ENCODE data around the gene UBA5.

UBA5 gene

GRCh38 chr3:132661101-132661500, 972 bp downstream of the UBA5 start:
- DNase-seq, result no peak
- Histone ChIP-seq H3K4me3 (ENCODE audit: low read depth, low read length) (peak overlapping the region; percentile 97), H3K9me3 (no peaks in the 10 kb centered on the region), H3K36me3 (no peaks in the 10 kb centered on the region; the same call in 1 of the 2 replicates), H3K27me3 (no peaks in the 10 kb centered on the region), H3K4me1 (no peaks in the 10 kb centered on the region)
- no peak for TF ChIP-seq CTCF (IDR thresholded peaks at IDR 0.05; ENCODE audit: low read depth, low read length)

GRCh38 chr3:132662212-132662611, 2.1 kb downstream of the UBA5 start:
- H3K4me1 ChIP-seq, result no peaks in the 10 kb centered on the region
- H3K27me3 ChIP-seq, result no peaks in the 10 kb centered on the region
- H3K9me3 ChIP-seq, result no peaks in the 10 kb centered on the region
- TF ChIP-seq CTCF (IDR thresholded peaks at IDR 0.05; ENCODE audit: low read depth, low read length), result no peak
- H3K36me3 ChIP-seq, result peaks cover 6% of the 10 kb centered on the region
- peak overlapping the region; percentile 97 for H3K4me3 ChIP-seq (ENCODE audit: low read depth, low read length)
- DNase-seq, result no peak

- no peak for TF ChIP-seq CTCF (IDR thresholded peaks at IDR 0.05; ENCODE audit: low read depth, low read length)
- Histone ChIP-seq H3K4me3 (ENCODE audit: low read depth, low read length) (no peak overlapping the region), H3K9me3 (no peaks in the 10 kb centered on the region), H3K36me3 (peaks cover 19% of the 10 kb centered on the region), H3K27me3 (no peaks in the 10 kb centered on the region), H3K4me1 (no peaks in the 10 kb centered on the region; the same call in 1 of the 2 replicates)
- no peak for DNase-seq
Measured at GRCh38 chr3:132665230-132665745, 5.2 kb downstream of the UBA5 start.

- no peak for TF ChIP-seq CTCF (IDR thresholded peaks at IDR 0.05; ENCODE audit: low read depth, low read length)
- peaks cover 44% of the 10 kb centered on the region for H3K36me3 ChIP-seq
- H3K27me3 ChIP-seq, result no peaks in the 10 kb centered on the region
- H3K4me3 ChIP-seq (ENCODE audit: low read depth, low read length), result no peak overlapping the region
- no peak for DNase-seq
- no peaks in the 10 kb centered on the region for H3K9me3 ChIP-seq
- no peaks in the 10 kb centered on the region; the same call in 1 of the 2 replicates for H3K4me1 ChIP-seq
Measured at GRCh38 chr3:132669256-132669777, 9.2 kb downstream of the UBA5 start.

GRCh38 chr3:132675408-132675807, 15.3 kb downstream of the UBA5 start:
- no peaks in the 10 kb centered on the region for H3K27me3 ChIP-seq
- no peak for DNase-seq
- no peak overlapping the region for H3K4me3 ChIP-seq (ENCODE audit: low read depth, low read length)
- H3K4me1 ChIP-seq, result no peaks in the 10 kb centered on the region
- H3K9me3 ChIP-seq, result no peaks in the 10 kb centered on the region
- no peak for TF ChIP-seq CTCF (IDR thresholded peaks at IDR 0.05; ENCODE audit: low read depth, low read length)
- peaks cover 59% of the 10 kb centered on the region for H3K36me3 ChIP-seq

GRCh38 chr3:132679911-132680310, 19.8 kb downstream of the UBA5 start:
- DNase-seq, result no peak
- Histone ChIP-seq H3K4me1 (no peaks in the 10 kb centered on the region), H3K27me3 (no peaks in the 10 kb centered on the region), H3K36me3 (peaks cover 34% of the 10 kb centered on the region), H3K4me3 (ENCODE audit: low read depth, low read length) (no peak overlapping the region), H3K9me3 (no peaks in the 10 kb centered on the region)
- no peak for TF ChIP-seq CTCF (IDR thresholded peaks at IDR 0.05; ENCODE audit: low read depth, low read length)

Measured in BE2C (cell line).